Measurements from ENCODE around the gene ALDH3B2.

ALDH3B2 gene

DNA sequence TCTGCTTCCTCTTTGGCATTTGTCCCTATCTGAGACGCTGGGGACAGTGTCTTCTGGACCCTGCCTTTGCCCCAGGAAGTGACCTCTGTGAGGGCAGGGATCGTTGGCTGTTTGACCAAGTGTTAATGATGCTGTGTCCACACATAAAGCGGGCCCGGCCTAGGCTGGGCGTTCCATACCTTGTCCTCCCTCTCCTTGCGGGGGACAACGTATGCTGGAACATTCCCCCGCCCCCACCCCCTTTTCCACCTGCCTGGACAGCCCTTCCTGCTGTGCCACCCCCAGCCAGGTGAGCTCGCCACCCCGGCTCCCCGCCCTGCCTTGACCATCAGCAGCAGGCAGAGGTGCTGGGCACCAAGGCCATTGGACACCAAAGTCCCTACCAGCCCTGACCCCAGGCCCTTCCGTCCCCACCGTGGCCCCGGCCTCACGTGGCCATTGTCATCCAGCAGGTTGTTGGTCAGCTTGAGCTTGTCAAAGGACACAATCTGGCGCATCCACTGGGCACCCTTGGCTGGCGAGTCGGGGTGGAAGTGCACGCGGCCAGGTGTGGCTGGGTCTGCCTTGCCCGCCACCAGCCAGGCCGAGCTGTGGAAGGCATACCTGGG is 40.6 kb downstream of the ALDH3B2 start:
- Histone ChIP-seq H4K20me1 (ENCODE audit: control insufficient read depth, insufficient read depth, low read depth, low read length) (no peaks in the 10 kb centered on the region), H3K9me3 (ENCODE audit: control insufficient read depth, insufficient read depth, low read length) (no peaks in the 10 kb centered on the region), H3K36me3 (ENCODE audit: control insufficient read depth, low read length) (no peaks in the 10 kb centered on the region), H3K9me2 (replicated peaks; ENCODE audit: control insufficient read depth, low read length) (no peaks in the 10 kb centered on the region), H3K4me3 (ENCODE audit: low read length) (no peak overlapping the region), H3K27ac (ENCODE audit: low read depth, low read length) (no peak overlapping the region), H3K79me2 (ENCODE audit: control insufficient read depth, low read length) (no peaks in the 10 kb centered on the region; the same call in 1 of the 2 replicates), H3K27me3 (ENCODE audit: control insufficient read depth, low read length) (no peaks in the 10 kb centered on the region), H3K4me1 (ENCODE audit: control insufficient read depth, low read length) (peaks cover 22% of the 10 kb centered on the region), H3F3A (ENCODE audit: control insufficient read depth, insufficient read depth) (0 out of 2 replicates have a peak, but pooled peaks cover 6% of the 10 kb centered on the region), H3K4me2 (ENCODE audit: low read length) (no peak overlapping the region)
- no peak for TF ChIP-seq EZH2phosphoT487 (IDR thresholded peaks at IDR 0.05; ENCODE audit: borderline replicate concordance, low read length)
- TF ChIP-seq, protein P1, sequence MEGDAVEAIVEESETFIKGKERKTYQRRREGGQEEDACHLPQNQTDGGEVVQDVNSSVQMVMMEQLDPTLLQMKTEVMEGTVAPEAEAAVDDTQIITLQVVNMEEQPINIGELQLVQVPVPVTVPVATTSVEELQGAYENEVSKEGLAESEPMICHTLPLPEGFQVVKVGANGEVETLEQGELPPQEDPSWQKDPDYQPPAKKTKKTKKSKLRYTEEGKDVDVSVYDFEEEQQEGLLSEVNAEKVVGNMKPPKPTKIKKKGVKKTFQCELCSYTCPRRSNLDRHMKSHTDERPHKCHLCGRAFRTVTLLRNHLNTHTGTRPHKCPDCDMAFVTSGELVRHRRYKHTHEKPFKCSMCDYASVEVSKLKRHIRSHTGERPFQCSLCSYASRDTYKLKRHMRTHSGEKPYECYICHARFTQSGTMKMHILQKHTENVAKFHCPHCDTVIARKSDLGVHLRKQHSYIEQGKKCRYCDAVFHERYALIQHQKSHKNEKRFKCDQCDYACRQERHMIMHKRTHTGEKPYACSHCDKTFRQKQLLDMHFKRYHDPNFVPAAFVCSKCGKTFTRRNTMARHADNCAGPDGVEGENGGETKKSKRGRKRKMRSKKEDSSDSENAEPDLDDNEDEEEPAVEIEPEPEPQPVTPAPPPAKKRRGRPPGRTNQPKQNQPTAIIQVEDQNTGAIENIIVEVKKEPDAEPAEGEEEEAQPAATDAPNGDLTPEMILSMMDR (IDR thresholded peaks at IDR 0.05; ENCODE audit: low read depth, low read length, poor library complexity, severe bottlenecking): no peak

DNA sequence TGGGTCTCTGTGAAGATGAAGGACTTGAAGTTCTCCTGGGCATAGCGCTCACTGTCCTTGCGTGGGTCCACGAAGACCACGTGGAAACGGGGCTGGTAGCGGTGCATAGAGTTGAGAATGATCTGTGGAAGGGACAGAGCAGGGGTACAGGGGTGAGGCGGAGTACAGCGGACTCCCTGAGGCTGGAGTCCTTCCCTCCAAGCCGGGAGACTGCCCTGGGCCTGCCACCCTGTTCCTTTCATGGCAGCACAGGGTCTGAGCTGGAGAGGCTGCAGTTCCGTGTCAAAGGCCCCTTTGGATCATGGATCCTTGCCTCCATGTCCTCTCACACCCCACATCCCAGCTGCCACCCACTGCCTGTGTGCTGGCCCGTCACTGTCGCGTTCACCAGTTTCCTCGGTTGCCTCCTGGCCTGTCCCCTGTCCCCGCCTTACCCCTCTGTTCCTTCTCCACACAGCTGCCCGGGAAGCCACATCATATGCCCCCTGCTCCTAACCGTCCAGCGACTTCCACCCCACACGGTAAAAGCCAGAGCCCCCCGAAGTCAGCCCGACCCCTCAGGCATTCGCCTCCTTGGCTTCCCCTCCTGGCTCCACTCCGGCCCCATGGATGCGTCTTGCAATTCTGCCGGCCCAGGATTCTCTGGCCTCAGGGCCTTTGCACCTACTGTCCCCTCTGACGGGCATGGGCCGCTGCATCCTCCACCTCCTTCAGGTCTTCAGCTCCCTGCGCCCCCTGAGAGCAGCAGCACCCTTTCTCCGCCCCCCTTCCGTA is 41.3 kb downstream of the ALDH3B2 start:
- Histone ChIP-seq H3K27ac (ENCODE audit: low read depth, low read length) (no peak overlapping the region), H4K20me1 (ENCODE audit: control insufficient read depth, insufficient read depth, low read depth, low read length) (no peaks in the 10 kb centered on the region), H3F3A (ENCODE audit: control insufficient read depth, insufficient read depth) (0 out of 2 replicates have a peak, but pooled peaks cover 6% of the 10 kb centered on the region), H3K4me3 (ENCODE audit: low read length) (no peak overlapping the region), H3K27me3 (ENCODE audit: control insufficient read depth, low read length) (no peaks in the 10 kb centered on the region), H3K9me2 (replicated peaks; ENCODE audit: control insufficient read depth, low read length) (no peaks in the 10 kb centered on the region), H3K4me2 (ENCODE audit: low read length) (no peak overlapping the region), H3K36me3 (ENCODE audit: control insufficient read depth, low read length) (peaks cover 1% of the 10 kb centered on the region; the same call in 1 of the 2 replicates), H3K4me1 (ENCODE audit: control insufficient read depth, low read length) (peaks cover 28% of the 10 kb centered on the region), H3K79me2 (ENCODE audit: control insufficient read depth, low read length) (no peaks in the 10 kb centered on the region; the same call in none of the 2 replicates), H3K9me3 (ENCODE audit: control insufficient read depth, insufficient read depth, low read length) (no peaks in the 10 kb centered on the region)
- TF ChIP-seq EZH2phosphoT487 (IDR thresholded peaks at IDR 0.05; ENCODE audit: borderline replicate concordance, low read length): no peak
- TF ChIP-seq, protein P1 (IDR thresholded peaks at IDR 0.05; ENCODE audit: low read depth, low read length, poor library complexity, severe bottlenecking): no peak

DNA sequence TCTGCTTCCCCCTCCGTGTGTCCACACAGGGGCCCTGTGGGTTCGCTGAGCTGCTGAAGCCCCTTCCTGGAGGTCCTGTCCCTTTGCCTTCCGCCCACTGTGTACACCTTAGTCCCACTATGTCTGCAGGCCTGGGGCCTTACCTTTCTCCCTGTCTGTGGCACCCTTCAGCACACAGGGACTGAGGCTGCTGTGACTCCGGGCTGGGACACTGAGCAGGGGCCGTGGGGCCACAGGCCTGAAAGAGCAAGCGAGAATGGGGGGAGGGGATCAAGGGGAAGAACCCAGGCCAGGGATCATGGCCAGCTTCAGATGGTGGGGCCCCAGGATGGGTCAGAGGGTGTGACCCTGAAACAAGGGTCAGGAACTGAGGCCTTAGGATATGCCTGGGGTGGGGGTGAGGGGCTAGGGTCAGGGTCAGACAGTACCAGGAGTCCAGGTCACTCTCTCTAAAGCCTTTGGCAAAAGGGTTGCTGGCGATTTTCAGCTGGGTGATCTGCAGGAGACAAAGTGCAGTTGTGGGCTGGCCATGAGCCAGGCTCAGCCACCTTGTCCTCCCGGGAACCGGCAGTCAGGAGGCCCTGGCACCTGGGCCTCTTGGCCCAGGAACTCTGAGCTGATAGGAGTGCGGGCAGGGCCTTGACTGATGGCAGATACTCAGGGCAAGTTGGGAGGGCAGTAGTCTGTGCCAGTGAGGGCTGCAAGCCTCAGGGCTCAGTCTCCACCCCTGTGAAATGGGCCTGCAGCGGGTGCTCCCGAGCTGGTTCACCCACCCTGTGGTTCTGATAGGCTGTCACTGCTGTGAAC is 42.0 kb downstream of the ALDH3B2 start:
- H3K4me3 ChIP-seq (ENCODE audit: low read length): no peak overlapping the region
- TF ChIP-seq EZH2phosphoT487 (IDR thresholded peaks at IDR 0.05; ENCODE audit: borderline replicate concordance, low read length): no peak
- TF ChIP-seq, protein P1 (IDR thresholded peaks at IDR 0.05; ENCODE audit: low read depth, low read length, poor library complexity, severe bottlenecking): no peak
- 0 out of 2 replicates have a peak, but pooled peaks cover 3% of the 10 kb centered on the region for H3F3A ChIP-seq (ENCODE audit: control insufficient read depth, insufficient read depth)
- H3K79me2 ChIP-seq (ENCODE audit: control insufficient read depth, low read length): no peaks in the 10 kb centered on the region; the same call in none of the 2 replicates
- H3K9me2 ChIP-seq (replicated peaks; ENCODE audit: control insufficient read depth, low read length): no peaks in the 10 kb centered on the region
- H3K4me2 ChIP-seq (ENCODE audit: low read length): no peak overlapping the region
- H3K27ac ChIP-seq (ENCODE audit: low read depth, low read length): no peak overlapping the region
- H3K36me3 ChIP-seq (ENCODE audit: control insufficient read depth, low read length): peaks cover 6% of the 10 kb centered on the region; the same call in 1 of the 2 replicates
- no peaks in the 10 kb centered on the region for H3K27me3 ChIP-seq (ENCODE audit: control insufficient read depth, low read length)
- peaks cover 30% of the 10 kb centered on the region for H3K4me1 ChIP-seq (ENCODE audit: control insufficient read depth, low read length)
- H3K9me3 ChIP-seq (ENCODE audit: control insufficient read depth, insufficient read depth, low read length): no peaks in the 10 kb centered on the region
- H4K20me1 ChIP-seq (ENCODE audit: control insufficient read depth, insufficient read depth, low read depth, low read length): no peaks in the 10 kb centered on the region

Data from DOHH2 (cell line).